Measurements from ENCODE around the gene PPM1M.
A peak's percentile ranks its signal among the peaks of the same experiment; 100 is the strongest.

PPM1M gene

GRCh38 chr3:52231502-52232278 is 13.9 kb upstream of the PPM1M start:
- peak; percentile 68 for DNase-seq

GRCh38 chr3:52232279-52233107 is 13.1 kb upstream of the PPM1M start:
- no peak for DNase-seq

DNA sequence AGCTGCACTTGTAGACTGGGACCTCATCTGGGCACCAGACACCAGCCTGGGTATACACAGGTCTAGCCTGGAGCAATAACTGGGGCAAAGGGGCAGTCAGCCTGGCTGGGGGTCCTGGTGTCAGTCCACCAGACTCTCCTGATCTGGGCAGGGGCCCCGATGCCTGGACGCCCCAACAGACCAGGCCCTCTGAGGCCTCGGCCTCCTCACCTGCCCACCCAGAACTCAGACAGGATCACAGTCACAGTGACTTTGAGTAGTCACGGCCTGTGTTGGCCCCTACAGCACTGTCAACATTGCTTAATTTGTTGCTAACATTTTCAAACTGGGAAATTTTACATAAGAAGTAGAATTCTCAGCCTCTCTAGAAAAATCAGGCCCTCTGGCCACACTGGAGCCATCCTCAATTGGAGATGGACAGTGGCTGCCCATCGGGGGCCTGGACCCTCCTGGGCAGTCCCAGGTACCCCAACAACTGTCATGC is 12.4 kb upstream of the PPM1M start:
- DNase-seq = no peak

DNA sequence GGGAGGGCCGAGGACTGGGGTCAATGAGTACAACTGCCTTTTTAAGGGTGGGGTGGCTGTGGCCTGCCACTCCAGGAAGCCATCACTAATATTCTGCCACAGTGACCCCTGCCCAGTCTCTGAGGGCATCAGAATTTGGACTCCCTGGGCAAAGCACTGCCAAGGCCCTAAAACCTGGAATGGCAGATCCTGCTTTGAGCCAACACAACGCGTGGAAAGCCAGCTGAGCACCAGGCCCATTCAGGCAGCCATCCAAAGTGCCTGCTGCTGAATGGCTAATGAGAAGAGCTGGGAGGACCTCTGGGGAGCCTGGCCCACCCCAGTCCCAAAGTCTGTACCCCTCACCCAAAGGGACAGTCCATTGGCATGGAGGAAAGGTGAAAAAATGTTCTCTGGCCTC is 11.6 kb upstream of the PPM1M start:
- DNase-seq = no peak

DNA sequence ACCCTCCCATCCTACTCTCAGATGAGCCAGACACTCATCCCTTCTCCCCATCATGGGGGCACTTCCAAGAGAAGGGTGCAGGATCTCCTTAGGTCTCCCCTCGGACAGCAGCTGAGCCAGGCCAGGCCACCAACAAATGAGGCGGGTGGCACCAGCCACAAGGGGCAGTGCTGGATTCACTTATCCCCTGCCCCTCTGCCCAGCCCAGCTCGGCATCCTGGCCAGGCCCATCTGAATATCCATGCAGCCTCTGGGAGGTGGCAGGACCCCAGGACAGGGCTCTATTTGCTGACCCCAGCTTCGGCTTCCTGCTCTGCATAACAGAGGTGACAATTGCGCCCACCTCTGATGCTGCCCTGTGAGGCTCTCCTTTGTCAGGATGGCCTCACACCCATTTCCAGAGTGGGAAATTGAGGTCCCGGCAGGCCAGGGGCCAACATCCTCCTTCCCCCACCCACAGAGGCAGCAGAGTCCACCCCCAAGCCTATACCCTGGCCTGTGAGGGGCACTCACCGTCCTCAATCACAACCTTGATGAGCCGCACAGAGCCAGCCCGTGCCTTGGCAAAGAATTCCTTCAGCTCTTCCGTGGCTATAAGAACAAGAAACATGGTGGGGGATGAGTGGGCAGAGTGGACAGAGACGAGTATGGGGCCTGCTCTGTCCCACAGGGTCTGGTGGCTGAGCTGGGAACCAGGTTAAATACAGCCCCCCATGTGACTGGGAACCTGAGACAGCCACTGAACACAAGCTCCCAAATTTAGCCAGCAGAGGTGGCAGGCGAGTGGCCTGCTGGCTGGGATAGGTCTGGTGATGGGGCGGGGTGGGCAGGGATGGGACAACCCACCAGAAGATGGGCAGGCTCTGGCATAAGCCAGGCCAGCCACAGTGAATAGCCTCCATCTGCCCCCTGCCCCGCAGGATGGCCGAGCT is 10.8 kb upstream of the PPM1M start:
- DNase-seq = no peak

- no peak for DNase-seq
Measured at GRCh38 chr3:52236424-52236886, 9.1 kb upstream of the PPM1M start.

- DNase-seq = no peak
Measured at GRCh38 chr3:52237006-52237656, 8.4 kb upstream of the PPM1M start.

- no peak for DNase-seq
Measured at GRCh38 chr3:52237657-52238172, 7.8 kb upstream of the PPM1M start.

DNA sequence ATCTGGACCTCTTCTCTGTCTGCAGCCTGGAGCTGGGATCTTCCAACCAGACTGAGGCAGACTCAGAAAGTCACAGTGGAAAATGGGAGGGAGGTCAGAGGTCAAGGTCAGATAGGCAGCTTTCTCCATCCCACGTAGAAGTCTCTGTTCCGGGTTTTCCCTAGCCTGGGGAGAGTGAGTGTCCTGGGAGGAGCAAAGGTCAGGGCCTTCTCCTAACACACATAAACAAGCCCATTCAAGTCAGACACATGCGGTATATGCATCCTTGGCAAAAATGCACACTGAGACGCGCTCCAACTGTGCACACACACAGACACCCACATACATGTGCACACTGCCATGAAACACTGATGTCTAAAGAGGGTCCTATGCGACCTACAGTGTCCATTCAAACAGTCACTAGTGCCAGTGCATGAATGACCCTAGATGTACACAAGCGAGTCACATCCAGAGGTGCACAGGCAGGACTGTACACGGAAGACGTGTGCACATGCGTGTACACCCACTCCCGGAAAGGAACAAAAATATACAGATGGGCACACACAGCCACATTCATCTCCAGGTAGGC is 7.3 kb upstream of the PPM1M start:
- DNase-seq = no peak

DNA sequence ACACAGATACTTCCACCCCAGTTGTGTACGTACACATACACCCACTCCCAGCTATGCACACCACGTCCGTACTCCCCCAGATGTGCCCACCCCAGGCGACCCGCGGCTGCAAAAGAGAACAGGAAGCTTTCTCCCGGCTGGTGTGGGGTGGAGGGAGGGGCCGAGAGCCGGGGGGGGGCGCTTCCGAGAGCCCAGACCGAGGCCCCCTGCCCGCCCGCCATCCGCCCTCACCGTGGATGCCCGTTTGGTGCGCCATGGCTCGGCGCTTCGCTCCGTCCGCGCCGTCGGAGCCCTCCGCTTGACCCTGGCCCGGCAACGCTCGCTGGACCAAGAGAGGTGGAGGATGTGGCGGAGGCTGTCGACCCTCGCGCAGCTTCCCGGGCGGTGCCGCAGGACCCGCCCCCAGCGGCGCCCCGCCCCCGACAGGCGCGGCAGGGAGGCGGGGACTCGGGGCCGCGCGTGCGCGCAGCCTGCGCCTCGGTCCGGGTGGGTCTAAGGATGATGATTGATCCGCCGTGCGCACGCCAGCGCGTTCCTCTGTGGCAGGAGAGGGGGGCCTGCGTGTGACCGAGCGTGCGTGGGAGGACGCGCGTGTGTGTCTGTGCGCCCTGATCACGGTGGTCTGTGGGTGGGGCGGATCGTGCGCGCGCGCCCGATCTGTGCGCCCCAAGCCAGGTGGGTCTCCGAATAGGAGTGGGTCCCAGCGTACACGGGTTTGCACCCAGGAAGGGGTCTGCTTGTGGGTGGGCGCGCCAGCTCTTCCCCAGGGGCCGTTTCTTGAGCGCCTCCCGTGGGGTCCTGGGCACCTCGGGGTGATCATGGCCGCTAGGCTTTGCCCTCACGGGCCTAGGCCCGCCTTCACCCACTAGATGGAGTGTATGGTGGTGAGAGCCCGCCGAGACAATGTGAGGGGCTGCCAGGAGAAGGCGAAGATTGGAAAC is 6.5 kb upstream of the PPM1M start, which contains the start of gene TWF2:
Gene TWF2, minus strand, starts transcription at position 398 of the 941 bp plus-strand sequence. Its CDS starts 142 bp downstream, at position 256.
- peak; percentile 78 for DNase-seq

DNA sequence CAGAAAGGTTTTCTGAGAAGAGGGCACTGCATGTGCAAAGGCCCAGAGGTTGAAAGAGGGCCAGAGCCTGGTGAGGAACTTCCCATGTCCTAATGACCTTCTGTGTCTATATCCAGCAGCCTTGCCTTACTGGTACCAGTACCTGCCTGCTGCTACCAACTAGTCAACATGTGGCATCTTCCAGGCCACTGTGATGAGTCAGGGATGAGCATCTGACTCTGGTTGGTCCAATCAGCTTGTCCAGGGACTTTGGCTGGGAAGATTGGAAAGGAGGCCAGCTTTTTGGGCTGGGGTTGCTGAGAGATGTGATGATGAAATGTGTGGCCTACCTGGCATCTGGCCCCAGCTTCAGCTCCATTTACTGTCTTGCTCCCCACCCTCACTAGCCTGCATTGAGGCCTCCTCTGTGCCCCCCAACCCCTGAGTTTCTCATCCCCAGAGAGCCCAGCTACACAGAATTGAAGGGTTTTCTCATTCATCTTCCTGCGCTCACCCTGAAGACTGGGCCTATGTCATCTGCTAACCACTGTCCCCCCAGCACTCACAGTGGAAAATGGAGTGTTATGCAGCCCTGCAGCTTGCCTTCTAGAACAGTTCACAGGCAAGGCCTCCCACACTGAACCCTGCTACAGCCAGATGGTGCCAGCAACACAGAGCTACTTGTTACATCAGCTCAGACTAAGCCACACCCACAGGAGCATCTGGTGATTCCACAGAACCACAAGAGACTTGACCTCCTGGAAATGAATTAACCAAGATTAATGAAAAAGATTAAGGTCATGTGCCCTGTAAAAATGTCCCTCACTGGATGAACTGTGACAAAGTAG is 5.3 kb upstream of the PPM1M start:
- no peak for DNase-seq

GRCh38 chr3:52240886-52241370 is 4.6 kb upstream of the PPM1M start:
- no peak for DNase-seq

DNA sequence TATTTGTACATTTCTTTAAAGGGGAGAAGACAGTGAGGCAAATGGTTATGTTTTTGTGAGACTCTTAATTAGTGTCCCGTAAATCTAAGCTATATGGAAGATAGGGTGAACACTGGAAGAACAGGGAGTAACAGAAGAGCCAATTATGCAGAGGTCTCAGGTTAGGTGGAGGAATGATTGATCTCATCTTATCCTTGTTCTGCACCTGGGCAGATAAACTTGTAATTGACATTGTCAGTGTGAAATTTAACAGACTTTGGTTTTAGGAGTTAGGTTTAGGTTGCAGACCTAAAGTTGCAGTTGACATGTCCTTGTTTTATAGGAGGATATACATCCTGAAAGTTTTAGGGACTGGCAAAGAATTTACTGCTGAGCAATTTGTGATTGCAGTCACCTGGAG is 3.5 kb upstream of the PPM1M start:
- no peak for DNase-seq

DNA sequence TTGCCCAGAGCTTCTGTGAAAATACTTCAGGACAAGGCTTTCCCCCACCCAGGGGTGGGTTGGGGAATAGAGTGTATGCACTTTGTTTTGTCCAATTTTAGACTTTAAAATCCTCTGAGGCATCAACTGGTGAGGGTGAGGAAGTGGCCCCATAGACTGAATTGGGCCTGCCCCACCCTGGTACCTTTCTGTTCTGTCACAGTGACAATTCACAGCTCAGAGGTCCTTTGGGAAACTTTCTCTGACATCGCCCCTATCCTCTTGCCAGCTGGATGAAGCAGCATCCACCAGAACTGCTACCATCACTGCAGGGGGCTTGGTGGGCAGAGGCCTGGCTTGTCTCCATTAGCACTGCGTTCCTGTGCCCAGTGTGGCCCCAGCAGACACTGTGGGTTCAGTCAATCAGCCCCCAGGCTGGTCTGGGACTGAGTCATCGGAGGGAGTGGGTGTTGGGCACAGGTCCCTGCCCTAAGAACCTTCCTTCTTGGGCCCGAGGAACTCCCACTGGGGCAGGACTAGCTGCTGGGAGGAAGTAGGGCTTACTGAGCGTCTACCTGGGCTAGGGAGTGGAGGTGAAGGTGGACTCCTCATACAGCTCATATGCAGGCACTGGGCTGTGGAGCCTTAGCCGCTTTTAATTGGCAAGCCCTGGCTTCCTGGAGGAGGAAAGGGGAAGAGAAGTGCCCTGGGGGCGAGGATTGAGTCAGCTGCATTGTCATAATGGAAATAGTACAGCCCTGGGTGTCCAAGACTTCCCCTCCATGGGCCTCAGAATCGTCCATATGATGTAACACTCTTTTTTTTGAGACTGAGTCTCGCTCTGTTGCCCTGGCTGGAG is 1.5 kb upstream of the PPM1M start:
- no peak for DNase-seq

DNA sequence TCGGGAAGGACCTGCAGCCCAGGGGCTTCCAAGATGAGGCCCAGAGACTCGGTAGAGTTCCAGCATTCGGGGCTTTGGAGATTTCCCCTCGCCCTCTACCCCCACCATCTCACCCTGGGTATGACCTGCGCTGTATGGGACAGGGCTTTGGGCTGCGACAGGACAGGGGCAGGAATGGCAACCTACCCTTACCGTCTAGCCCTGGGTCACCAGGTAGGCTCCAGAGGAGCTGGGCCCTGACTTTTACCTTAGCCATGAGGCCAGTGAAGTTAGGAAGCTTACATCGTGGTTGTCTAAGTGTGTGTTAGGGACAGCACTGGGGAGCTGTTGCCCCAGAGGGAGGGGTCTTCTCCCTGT is 683 bp downstream of the PPM1M start:
- no peak for DNase-seq

DNA sequence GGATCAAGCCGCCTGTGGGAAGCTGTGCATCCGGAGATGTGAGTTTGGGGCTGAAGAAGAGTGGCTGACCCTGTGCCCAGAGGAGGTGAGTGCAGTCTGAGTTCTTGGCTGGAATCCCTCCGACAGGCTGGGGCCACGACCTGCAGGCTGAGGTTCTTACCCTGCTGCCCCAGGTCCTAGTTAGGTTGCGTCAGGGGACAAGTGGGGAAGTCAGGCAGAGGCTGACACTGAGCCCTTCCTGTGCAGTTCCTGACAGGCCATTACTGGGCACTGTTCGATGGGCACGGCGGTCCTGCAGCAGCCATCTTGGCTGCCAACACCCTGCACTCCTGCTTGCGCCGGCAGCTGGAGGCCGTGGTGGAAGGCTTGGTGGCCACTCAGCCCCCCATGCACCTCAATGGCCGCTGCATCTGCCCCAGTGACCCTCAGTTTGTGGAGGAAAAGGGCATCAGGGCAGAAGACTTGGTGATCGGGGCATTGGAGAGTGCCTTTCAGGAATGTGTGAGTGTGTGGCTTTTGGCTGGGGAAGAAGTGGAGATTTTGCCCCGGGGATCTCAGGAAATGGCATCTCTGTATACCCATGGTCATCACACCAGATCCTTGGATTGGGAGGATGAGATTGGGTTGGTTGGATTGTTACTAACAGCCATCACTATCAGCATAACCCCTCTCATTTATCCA is 1.3 kb downstream of the PPM1M start:
- DNase-seq = no peak

GRCh38 chr3:52247409-52248164 is 2.0 kb downstream of the PPM1M start:
- no peak for DNase-seq

Measured in activated gamma-delta T cell (primary cell).